ENCODE measurements around the gene MED31.

DNA sequence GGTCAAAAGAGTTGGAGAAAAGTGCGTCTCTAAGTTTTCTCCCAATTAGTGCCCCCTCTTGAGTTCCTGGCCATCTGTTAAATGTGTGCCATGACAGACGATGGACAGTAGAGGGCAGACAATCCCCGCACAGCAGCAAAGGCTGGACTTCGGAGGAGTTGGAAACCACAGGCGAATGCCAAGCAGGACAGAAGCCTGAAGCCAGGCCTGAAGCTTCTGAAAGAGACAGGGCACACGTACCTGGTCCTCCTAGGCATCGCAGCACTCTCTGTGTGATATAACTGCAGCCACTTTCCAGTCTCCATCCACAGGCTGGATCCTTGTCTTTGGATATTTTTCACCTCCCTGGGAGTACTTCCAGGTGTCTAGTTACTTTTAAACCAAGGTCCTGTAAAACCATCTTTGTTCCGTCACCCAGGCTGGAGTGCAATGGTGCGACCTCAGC lies 14.7 kb upstream of the MED31 start:
- TF ChIP-seq CTCF (IDR thresholded peaks at IDR 0.05) (peak; percentile 96), ZFX (IDR thresholded peaks at IDR 0.05; ENCODE audit: borderline replicate concordance) (no peak)

Measured in 22Rv1 (cell line).